Kidney tubule cell (primary cell): ENCODE results near the gene NMU.
"Not testable (repeated sequence)": the region's sequence is repeated elsewhere in the genome, so short reads cannot be mapped to it uniquely, and the experiment has no call there.

Source experiments
- DNase-seq: peaks from one replicate; pipeline ENCODE4 v3.0.0-alpha.2; 2018; ENCODE audit warnings: low spot score

The NMU gene, protein sequence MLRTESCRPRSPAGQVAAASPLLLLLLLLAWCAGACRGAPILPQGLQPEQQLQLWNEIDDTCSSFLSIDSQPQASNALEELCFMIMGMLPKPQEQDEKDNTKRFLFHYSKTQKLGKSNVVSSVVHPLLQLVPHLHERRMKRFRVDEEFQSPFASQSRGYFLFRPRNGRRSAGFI

DNA sequence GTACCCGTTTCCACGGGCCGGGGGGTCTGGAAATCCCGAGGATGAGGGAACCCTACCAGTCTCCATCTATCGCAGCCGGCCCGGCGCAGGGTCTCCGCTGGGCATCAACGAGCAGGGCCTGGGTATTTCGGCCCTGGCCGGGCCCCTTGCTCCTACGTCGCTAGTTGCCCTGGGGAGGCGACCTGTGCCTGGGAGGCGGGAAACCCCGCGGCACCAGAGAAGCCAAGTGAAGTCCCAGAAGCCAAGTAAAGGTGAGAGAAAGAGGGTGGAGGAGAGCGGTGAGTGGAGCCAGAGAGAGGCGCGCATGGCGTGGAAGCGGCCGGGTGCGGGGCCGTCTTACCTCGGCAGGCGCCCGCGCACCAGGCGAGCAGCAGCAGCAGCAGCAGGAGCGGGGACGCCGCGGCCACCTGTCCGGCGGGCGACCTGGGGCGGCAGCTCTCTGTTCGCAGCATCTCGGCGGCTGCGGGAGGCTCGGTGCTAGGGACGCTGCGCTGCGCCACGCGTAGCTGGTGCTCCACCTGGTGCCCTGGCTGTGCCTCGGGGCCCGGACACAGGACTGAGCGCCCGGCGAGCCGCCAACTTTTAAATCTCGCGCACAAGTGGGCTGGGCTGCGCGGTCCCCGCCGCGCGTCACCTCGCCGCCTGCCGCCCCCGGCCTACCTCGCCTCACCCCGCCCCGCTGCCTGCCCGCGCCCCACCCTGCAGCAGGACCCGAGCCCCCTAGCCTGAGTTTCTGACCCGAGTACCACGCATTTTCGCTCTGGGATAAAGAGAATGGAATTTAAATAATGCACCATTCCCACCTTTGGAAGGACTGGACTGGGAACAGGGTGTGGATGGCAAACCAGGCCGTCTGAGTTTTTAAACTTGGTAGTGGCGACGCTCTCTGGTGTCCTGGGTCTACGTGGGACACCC is at the start of gene NMU:
Gene NMU (minus strand): TSS at position 558 of the 915 bp plus-strand sequence. CDS start 106 bp downstream, at position 452.
- DNase-seq: peak; percentile 61

GRCh38 chr4:55684276-55684675 is 48.2 kb upstream of the NMU start:
- DNase-seq: no peak

DNA sequence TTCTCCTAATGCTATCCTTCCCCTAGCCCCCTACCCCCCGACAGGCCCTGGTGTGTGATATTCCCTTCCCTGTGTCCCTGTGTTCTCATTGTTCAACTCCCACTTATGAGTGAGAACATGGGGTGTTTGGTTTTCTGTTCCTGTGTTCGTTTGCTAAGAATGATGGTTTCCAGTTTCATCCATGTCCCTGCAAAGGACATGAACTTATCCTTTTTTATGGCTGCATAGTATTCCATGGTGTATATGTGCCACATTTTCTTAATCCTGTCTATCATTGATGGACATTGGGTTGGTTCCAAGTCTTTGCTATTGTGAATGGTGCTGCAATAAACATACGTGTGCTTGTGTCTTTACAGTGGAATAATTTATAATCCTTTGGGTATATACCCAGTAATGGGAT is 46.7 kb upstream of the NMU start:
- not testable (repeated sequence) for DNase-seq

DNA sequence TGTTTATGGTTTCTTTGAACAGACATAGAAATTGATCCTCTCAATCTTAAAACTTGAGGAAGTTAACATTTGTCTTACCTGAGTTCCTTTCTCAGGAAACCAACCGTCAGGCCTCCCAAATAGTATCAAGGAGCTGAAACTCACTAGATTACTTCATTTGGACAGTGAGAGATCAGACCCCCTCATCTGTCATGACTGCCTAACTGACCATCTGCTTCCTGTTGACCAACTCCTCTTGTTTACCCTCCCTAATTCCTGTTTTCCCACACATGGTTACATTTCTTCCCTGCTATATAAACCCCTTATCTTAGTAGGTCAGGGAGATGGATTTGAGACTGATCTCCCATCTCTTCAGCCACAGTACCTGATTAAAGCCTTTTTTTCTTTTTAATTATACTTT is 46.2 kb upstream of the NMU start:
- no peak for DNase-seq

GRCh38 chr4:55681430-55681829 is 45.3 kb upstream of the NMU start:
- DNase-seq: no peak

GRCh38 chr4:55675196-55675793 is 39.2 kb upstream of the NMU start:
- no peak for DNase-seq

DNA sequence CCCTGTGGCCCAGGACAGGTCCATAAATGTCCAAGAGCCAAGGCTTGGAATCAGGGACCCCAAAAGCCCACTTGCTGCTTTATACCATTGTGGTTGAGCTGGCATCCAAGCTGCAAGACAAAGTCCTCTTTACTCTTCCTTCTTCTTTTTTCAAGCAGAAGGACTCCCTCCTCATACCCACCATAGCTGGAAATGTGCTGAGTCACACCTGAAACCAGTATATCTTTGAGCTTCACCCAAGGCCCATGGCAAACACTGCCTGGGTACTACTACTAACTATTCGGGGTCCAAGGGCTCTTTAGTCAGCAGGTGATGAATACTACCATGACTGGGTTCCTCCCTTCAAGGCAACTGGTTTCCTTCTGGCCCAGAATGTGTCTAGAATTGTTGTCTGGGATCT is 37.3 kb upstream of the NMU start:
- DNase-seq: no peak

DNA sequence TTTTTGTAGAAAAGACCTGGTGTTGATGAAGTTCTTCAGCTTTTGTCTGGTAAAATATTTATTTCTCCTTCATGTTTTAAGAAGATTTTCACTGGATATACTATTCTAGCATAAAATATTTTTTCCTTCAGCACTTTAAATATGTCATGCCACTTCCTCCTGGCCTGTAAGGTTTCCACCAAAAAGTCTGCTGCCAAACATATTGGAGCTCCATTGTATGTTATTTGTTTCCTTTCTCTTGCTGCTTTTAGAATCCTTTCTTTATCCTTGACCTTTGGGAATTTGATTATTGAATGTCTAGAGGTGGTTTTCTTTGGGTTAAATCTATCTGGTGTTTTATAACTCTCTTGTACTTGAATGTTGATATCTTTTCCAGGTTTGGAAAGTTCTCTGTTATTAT is 35.6 kb upstream of the NMU start:
- no peak for DNase-seq

DNA sequence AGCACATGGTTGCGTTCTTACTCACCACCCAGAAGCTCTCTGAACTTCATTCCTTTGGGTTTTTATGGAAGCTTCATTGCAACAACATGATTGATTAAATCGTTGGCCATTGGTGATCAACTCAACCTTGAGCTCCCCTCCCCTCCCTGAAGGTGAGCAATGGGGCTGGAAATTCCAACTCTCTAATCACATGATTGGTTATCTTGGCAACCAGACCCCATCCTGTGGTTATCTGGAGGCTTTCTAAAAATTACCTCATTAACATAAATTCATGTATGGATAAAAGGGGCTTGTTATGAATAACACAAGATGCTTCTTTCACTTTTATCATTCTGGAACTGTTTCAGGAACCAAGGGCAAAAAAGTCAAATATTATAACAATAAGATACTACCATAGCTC is 34.6 kb upstream of the NMU start:
- DNase-seq: no peak

- no peak for DNase-seq
Measured at GRCh38 chr4:55668449-55668848, 32.4 kb upstream of the NMU start.

DNA sequence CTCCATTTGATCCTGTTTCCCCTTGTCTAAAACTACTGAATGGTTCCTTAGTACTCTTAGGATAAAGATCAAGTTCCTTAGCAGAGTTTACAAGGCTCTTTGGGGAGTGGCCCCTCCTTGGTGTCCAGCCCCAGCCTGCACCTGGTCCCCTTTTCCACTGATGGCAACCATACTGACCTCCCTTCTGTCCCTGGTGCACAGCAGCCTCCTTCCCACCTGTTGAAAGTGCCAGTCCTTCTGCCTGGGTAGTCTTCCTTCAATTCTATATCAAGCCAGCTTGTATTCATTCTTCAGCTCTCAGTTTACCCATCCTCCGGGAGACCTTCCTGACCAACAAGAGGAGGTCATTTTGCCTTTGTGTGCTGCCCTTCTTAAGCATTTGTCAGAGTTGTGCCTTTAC is 30.4 kb upstream of the NMU start:
- no peak for DNase-seq

- no peak for DNase-seq
Measured at GRCh38 chr4:55663145-55663544, 27.0 kb upstream of the NMU start.

DNA sequence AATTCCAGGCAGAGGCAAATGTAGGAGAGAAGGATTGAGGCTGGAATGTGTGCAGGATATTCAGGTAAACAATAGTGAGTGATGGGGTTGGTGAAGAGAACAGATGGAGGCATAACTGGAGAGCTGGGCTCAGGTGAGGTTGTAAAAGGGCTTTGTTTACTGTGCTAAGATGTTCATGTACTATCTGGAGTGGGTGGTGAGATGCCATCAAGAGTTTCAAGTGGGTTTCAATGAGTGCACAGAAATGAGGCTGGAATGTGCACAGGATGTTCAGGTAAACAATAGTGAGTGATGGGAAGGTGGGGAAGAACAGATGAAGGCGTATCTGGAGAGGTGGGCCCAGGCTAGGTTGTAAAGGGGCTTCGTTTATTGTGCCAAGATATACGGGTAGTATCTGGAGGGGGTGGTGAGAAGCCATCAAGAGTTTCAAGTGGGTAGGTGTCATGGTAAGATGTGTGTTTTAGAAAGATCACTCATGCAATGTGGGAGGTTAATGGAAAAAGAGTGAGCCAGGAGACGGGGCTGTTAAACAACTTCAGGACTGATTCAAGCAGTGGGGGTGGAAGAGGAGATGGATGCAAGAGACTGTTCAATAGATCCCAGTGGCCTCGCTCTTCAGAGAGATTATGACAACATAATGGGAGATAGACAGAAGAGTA is 25.4 kb upstream of the NMU start:
- no peak for DNase-seq

DNA sequence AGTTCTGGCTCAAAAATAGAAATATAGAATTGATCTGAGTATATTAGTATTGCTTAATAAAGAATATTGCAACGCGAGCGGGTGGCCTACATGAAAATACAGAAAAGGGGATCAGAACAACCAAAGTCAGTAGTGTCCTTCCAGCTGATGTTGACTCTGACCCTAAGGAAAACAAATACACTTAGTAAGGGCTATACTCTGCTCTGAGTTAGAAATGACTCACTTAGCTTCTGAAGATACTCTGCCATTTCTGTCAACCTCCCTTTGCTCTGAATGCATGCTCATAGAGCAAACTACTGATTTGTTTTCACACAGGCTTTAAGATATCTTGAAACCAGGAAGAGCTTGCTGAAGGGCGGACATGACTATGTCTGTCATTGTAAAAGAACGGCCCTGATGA is 22.6 kb upstream of the NMU start:
- no peak for DNase-seq

- DNase-seq: no peak
Measured at GRCh38 chr4:55654131-55654530, 18.0 kb upstream of the NMU start.

GRCh38 chr4:55650483-55650882 is 14.4 kb upstream of the NMU start:
- DNase-seq: no peak

DNA sequence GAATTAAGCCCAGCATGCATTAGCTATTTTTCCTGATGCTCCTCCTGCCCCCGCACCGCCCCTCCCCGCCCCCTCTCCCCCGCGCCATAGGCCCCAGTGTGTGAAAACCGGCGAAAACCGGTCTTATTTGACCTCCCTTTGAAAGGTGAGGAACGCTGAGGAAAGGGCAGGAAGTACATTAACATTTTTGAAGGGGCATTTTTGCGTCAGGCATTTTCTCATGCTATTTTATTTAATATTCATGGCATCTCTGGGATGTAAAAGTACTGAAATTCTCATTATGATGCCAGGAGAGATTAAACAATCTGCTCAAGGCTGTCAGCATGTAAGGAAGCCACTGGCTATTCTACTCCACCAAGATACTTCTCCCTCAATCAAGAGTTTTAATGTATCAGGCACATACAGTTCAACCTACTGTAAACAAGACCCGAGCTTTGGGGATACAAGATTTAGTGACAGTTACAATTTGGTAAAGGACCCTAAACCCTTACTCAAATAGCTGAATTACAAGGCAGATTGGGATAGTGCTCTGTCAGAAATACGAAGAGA is 1.2 kb upstream of the NMU start:
- DNase-seq: no peak

GRCh38 chr4:55636656-55636999 is 530 bp upstream of the NMU start:
- DNase-seq: no peak

DNA sequence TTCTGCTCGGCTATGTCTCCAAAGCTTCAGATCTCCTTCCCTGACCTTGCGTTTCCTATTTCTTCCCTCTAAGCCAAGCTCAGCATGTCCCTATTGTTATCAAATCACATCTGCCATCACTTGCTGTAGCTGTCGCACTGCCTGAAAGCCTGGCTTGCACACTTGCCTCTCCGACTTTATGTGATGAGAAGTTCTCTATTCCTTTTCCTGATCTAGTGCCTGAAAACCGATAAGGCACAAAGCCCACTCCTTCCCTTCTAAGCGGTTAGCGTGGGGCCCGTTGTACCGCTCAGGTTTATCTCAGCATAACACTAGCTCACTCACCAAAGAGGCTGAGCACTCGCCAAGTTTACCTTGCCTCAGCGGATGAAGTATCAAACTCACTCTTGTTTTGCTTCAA is 816 bp downstream of the NMU start:
- DNase-seq: no peak

DNA sequence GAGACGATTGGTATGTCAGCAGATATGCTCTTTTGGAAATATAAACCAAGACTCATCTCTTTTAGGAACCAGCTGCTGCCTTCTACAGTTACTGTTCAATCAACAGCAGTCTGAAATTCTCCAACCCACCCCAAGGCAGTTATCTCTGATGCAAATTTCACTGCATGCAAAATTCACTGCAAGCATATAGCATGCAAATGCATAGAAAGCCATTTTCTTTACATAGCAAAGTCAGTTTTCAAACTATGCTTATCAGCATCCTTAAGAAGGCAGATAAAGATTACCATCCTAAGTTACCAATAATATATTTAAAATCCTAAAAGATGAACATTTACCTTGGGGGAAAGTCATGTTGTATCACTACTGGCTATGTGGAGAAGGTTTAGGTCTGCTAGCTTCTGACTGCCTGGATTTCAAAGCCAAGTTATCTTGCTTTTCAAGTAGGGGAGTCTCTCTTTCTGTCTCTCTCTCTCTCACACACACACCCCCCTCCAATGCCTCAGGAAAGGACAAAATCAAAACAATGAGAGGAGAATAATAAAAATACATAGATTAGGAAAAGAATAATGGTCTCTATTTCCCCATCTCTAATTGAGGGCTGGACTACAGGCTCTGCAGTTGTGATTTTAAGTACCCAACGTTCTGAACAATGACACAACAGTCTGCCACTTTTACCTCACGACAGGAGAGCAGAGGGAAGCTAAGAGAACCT is 1.5 kb downstream of the NMU start:
- no peak for DNase-seq

- DNase-seq: no peak
Measured at GRCh38 chr4:55633903-55634302, 2.2 kb downstream of the NMU start.

- no peak for DNase-seq
Measured at GRCh38 chr4:55625835-55626234, 10.3 kb downstream of the NMU start.
